ENCODE data around the gene GNAQ. TPM values are rescaled to one million over a fixed set of nuclear protein-coding genes. Genes with fewer than 3 reads are reported as not detected.

Gene GNAQ
- polyA plus RNA-seq, 1 of the 3 experiments (the other 2 are of a cell fraction): 20.9 TPM

- no peaks in the 10 kb centered on the region for H3K36me3 ChIP-seq (replicated peaks in 1 of 2; ENCODE audit: control insufficient read depth in 1 of 2, insufficient read depth in 2 of 2, low read length in 1 of 2)
- H3F3A ChIP-seq (replicated peaks; ENCODE audit: insufficient read depth): peaks cover 7% of the 10 kb centered on the region
- H4K20me1 ChIP-seq (ENCODE audit: insufficient read depth): peaks cover 22% of the 10 kb centered on the region
- ChIA-PET POLR2A (no interaction called here), CTCF (interaction anchor here (0.8 kb wide), 1 partner anchor 68 kb away, joined by 3 read pairs; no protein-coding TSS in a partner anchor)
- 75% methylated on average over 6 of the region's 6 CpGs for WGBS (ENCODE audit: low lambda C conversion rate)
- H3K27me3 ChIP-seq (ENCODE audit: insufficient read depth): no peaks in the 10 kb centered on the region
- H3K4me1 ChIP-seq (ENCODE audit: control insufficient read depth in 1 of 2, insufficient read depth in 2 of 2, low read depth in 1 of 2, low read length in 1 of 2): peaks cover 14 to 19% of the 10 kb centered on the region in 2 experiments
- no peak overlapping the region for H3K9ac ChIP-seq
- TF ChIP-seq ZBTB33 (IDR thresholded peaks at IDR 0.05; ENCODE audit: borderline replicate concordance, low read depth) (no peak), GATA2 (CRISPR knock-in tag; IDR thresholded peaks at IDR 0.05) (peak; percentile 27; the same call in 1 of the 2 replicates)
- no peaks in the 10 kb centered on the region for H3K9me2 ChIP-seq
- H3K4me2 ChIP-seq: no peak overlapping the region
- peaks cover 94% of the 10 kb centered on the region for H3K79me2 ChIP-seq (ENCODE audit: insufficient read depth)
- no peak for DNase-seq
- H3K27ac ChIP-seq (ENCODE audit: low read depth in 2 of 2, low read length in 1 of 2): no peak overlapping the region
- no peaks in the 10 kb centered on the region for H3K9me3 ChIP-seq
- no peak overlapping the region for H3K4me3 ChIP-seq (ENCODE audit: low read depth in 2 of 2, low read length in 1 of 2)
- H2AFZ ChIP-seq (ENCODE audit: low read depth): no peak overlapping the region
Observed at GRCh38 chr9:77965445-77966123, 66.0 kb downstream of the GNAQ start.

- CTCF ChIA-PET: no interaction called here
- Histone ChIP-seq H3K79me2 (ENCODE audit: insufficient read depth) (peaks cover 96% of the 10 kb centered on the region), H3K9me2 (no peaks in the 10 kb centered on the region)
Observed at GRCh38 chr9:77964258-77964657, 67.4 kb downstream of the GNAQ start.

More at GRCh38 chr9:77964258-77964657, 67.4 kb downstream of the GNAQ start:
- H3F3A ChIP-seq (replicated peaks; ENCODE audit: insufficient read depth): peaks cover 12% of the 10 kb centered on the region
- TF ChIP-seq EZH2phosphoT487 (IDR thresholded peaks at IDR 0.05; ENCODE audit: borderline replicate concordance, low read depth): no peak
- no peak for TF ChIP-seq RCOR1 (IDR thresholded peaks at IDR 0.05; ENCODE audit: low read length)
- no peak for TF ChIP-seq USF1 (IDR thresholded peaks at IDR 0.05; ENCODE audit: borderline replicate concordance, low read depth)
- TF ChIP-seq NFIC (IDR thresholded peaks at IDR 0.05; ENCODE audit: borderline replicate concordance): no peak
- TF ChIP-seq REST (IDR thresholded peaks at IDR 0.05; ENCODE audit: low read depth, low read length): no peak
- TF ChIP-seq RFX5 (IDR thresholded peaks at IDR 0.05; ENCODE audit: low read length): no peak
- no peak for TF ChIP-seq PBX3 (IDR thresholded peaks at IDR 0.05)
- DNase-seq: no peak
- peaks cover 24 to 25% of the 10 kb centered on the region in 2 experiments for H3K4me1 ChIP-seq (ENCODE audit: control insufficient read depth in 1 of 2, insufficient read depth in 2 of 2, low read depth in 1 of 2, low read length in 1 of 2)
- POLR2A ChIA-PET: no interaction called here
- no peak overlapping the region for H3K9ac ChIP-seq
- 81% methylated on average over 3 of the region's 3 CpGs for WGBS (ENCODE audit: low lambda C conversion rate)
- peaks cover 14% of the 10 kb centered on the region for H4K20me1 ChIP-seq (ENCODE audit: insufficient read depth)
- no peaks in the 10 kb centered on the region for H3K9me3 ChIP-seq
- H3K27me3 ChIP-seq (ENCODE audit: insufficient read depth): no peaks in the 10 kb centered on the region
- H3K4me3 ChIP-seq (ENCODE audit: low read depth in 2 of 2, low read length in 1 of 2): no peak overlapping the region
- no peak overlapping the region for H3K27ac ChIP-seq (ENCODE audit: low read depth in 2 of 2, low read length in 1 of 2)
- no peaks in the 10 kb centered on the region for H3K36me3 ChIP-seq (replicated peaks in 1 of 2; ENCODE audit: control insufficient read depth in 1 of 2, insufficient read depth in 2 of 2, low read length in 1 of 2)
- no peak overlapping the region for H3K4me2 ChIP-seq
- H2AFZ ChIP-seq (ENCODE audit: low read depth): no peak overlapping the region

Measured in SK-N-SH (cell line).